HCT116 (cell line): Measurements from ENCODE around the gene UBE2R2. TPM values are rescaled to one million over a fixed set of nuclear protein-coding genes. Genes with fewer than 3 reads are reported as not detected.

Experiments
- ATAC-seq: fragments of 200-7000 bp; cut with Tn5 transposase; 2 replicates; pipeline ENCODE4 v1.9.1; 2020; ENCODE audit warnings: mild to moderate bottlenecking, moderate library complexity
- BruUV-seq: library from RNA; stranded (reverse); fragments of 400-500 nt; replicated peaks from 2 replicates; lab custom pipeline; 2021; lab: Mats Ljungman, UMichigan
- CTCF ChIA-PET: fragments of 300-600 bp; sonication (Branson Sonifier 250); formaldehyde crosslinking; loops from one replicate; lab custom pipeline; 2021; ENCODE audit warnings: antibody characterized with exemption; lab: Charles Lee
- POLR2A ChIA-PET: fragments of 300-600, 350-600 bp; sonication (Branson Sonifier 250); formaldehyde crosslinking; loops from one replicate; lab custom pipeline; 2021; ENCODE audit warnings: antibody characterized with exemption; lab: Charles Lee
- RAD21 ChIA-PET, 2 experiments: fragments of 300-600 bp; sonication (Branson Sonifier 250); formaldehyde crosslinking; loops; one replicate each; lab custom pipeline; 2023; ENCODE audit warnings: low total read pairs in 2 of 2; ENCODE audit not compliant: uncharacterized antibody in 2 of 2, unreplicated experiment in 2 of 2, low non-redundant PET in 1 of 2; lab: Charles Lee
- DNase-seq: peaks from one replicate; pipeline ENCODE4 v3.0.0-alpha.2; 2010; ENCODE audit warnings: low read depth, low spot score
- H2AFZ ChIP-seq: fragments of 200-600 bp; shearing (Covaris generic), sonication (generic); 2 replicates; pipeline ENCODE4 v1.6.1; 2017; ENCODE audit warnings: low read depth, mixed run types, mixed read lengths, antibody characterized with exemption, low read length; ENCODE audit not compliant: poor library complexity, severe bottlenecking
- H3K27ac ChIP-seq: 2 replicates; pipeline ENCODE4 v1.5.1; 2012; ENCODE audit warnings: low read depth, low read length
- H3K27me3 ChIP-seq: fragments of 200-600 bp; sonication (generic); 2 replicates; pipeline ENCODE4 v1.6.1; 2016; ENCODE audit warnings: mixed run types, low read length, mixed read lengths; ENCODE audit not compliant: insufficient read depth
- H3K36me3 ChIP-seq, 2 experiments: fragments of 200-500 bp in 1 of 2; fragments of 200-600 bp in 1 of 2; sonication (Bioruptor generic) in 1 of 2; sonication (generic) in 1 of 2; 2 replicates each; pipeline versions ENCODE4 v1.5.1 to v1.6.1; 2014 to 2016; ENCODE audit warnings: low read length in 2 of 2, inconsistent platforms in 1 of 2, mixed read lengths in 1 of 2, mixed run types in 1 of 2; ENCODE audit not compliant: insufficient read depth in 2 of 2, control insufficient read depth in 1 of 2
- H3K4me1 ChIP-seq, 2 experiments: fragments of 200-600 bp in 1 of 2; sonication (generic) in 1 of 2; 2 replicates each; pipeline versions ENCODE4 v1.5.1 to v1.6.1; 2012 to 2017; ENCODE audit warnings: low read length in 2 of 2, inconsistent platforms in 1 of 2, mild to moderate bottlenecking in 1 of 2, mixed read lengths in 1 of 2, mixed run types in 1 of 2, moderate library complexity in 1 of 2; ENCODE audit not compliant: insufficient read depth in 2 of 2, control insufficient read depth in 1 of 2
- H3K4me2 ChIP-seq: fragments of 200-600 bp; sonication (generic); 2 replicates; pipeline ENCODE4 v1.6.1; 2017; ENCODE audit warnings: mixed run types, low read length, mixed read lengths
- H3K4me3 ChIP-seq, 2 experiments: fragments of 200-600 bp in 1 of 2; sonication (generic) in 1 of 2; replicated peaks in 1 of 2; 2 replicates each; pipeline ENCODE4 v1.5.1; 2011 to 2016; ENCODE audit warnings: low read length in 2 of 2, control low read depth in 1 of 2, low read depth in 1 of 2, mild to moderate bottlenecking in 1 of 2, mixed read lengths in 1 of 2, mixed run types in 1 of 2
- H3K79me2 ChIP-seq: fragments of 200-600 bp; sonication (generic); 2 replicates; pipeline ENCODE4 v1.6.1; 2017; ENCODE audit warnings: mild to moderate bottlenecking, mixed run types, low read length, moderate library complexity, mixed read lengths; ENCODE audit not compliant: insufficient read depth
- H3K9ac ChIP-seq: fragments of 200-600 bp; sonication (generic); 2 replicates; pipeline ENCODE4 v1.6.1; 2016; ENCODE audit warnings: low read length, mixed read lengths
- H3K9me2 ChIP-seq: fragments of 200-600 bp; sonication (generic), shearing (Covaris generic); 2 replicates; pipeline ENCODE4 v1.6.1; 2017; ENCODE audit warnings: mixed run types, mild to moderate bottlenecking, moderate library complexity; ENCODE audit not compliant: insufficient read depth
- H3K9me3 ChIP-seq, 2 experiments: fragments of 200-500 bp in 1 of 2; fragments of 200-600 bp in 1 of 2; sonication (Bioruptor generic) in 1 of 2; sonication (generic) in 1 of 2; 2 replicates each; pipeline ENCODE4 v1.6.1; 2014 to 2017; ENCODE audit warnings: low read length in 2 of 2, mixed read lengths in 2 of 2, inconsistent platforms in 1 of 2, low read depth in 1 of 2, mild to moderate bottlenecking in 1 of 2, mixed run types in 1 of 2, moderate library complexity in 1 of 2; ENCODE audit not compliant: control insufficient read depth in 1 of 2, insufficient read depth in 1 of 2
- H4K20me1 ChIP-seq: fragments of 200-600 bp; sonication (generic), shearing (Covaris generic); 2 replicates; pipeline ENCODE4 v1.6.1; 2017; ENCODE audit warnings: mixed run types, mild to moderate bottlenecking, moderate library complexity; ENCODE audit not compliant: insufficient read depth
- CBX3 ChIP-seq: IDR thresholded peaks from 2 replicates; pipeline ENCODE4 v1.6.1; 2012; ENCODE audit warnings: low read depth
- CEBPB ChIP-seq: IDR thresholded peaks from 2 replicates; pipeline ENCODE4 v1.6.1; 2012; ENCODE audit warnings: low read depth
- EGR1 ChIP-seq: IDR thresholded peaks from 2 replicates; pipeline ENCODE4 v1.6.1; 2012; ENCODE audit warnings: low read depth
- ELF1 ChIP-seq: IDR thresholded peaks from 2 replicates; pipeline ENCODE4 v1.6.1; 2012; ENCODE audit warnings: low read depth, borderline replicate concordance
- EZH2 ChIP-seq: fragments of 200-600 bp; sonication (generic); IDR thresholded peaks from 2 replicates; pipeline ENCODE4 v1.6.1; 2017; ENCODE audit warnings: antibody characterized with exemption, mixed run types
- EZH2phosphoT487 ChIP-seq: fragments of 200-600 bp; IDR thresholded peaks from 2 replicates; pipeline ENCODE4 v1.6.1; 2018; ENCODE audit warnings: antibody characterized with exemption, borderline replicate concordance
- FOSL1 ChIP-seq: IDR thresholded peaks from 2 replicates; pipeline ENCODE4 v1.6.1; 2012; ENCODE audit warnings: low read depth
- JUND ChIP-seq: IDR thresholded peaks from 2 replicates; pipeline ENCODE4 v1.6.1; 2012
- POLR2A ChIP-seq: IDR thresholded peaks from 2 replicates; pipeline ENCODE4 v1.7.0; 2011; ENCODE audit warnings: borderline replicate concordance; ENCODE audit not compliant: insufficient read depth, insufficient read length; ENCODE audit errors: extremely low read depth
- SP1 ChIP-seq: IDR thresholded peaks from 2 replicates; pipeline ENCODE4 v1.6.1; 2012; ENCODE audit warnings: low read depth
- SRF ChIP-seq: IDR thresholded peaks from 2 replicates; pipeline ENCODE4 v1.6.1; 2012; ENCODE audit warnings: low read depth
- TCF7L2 ChIP-seq: IDR thresholded peaks from 2 replicates; pipeline ENCODE4 v1.7.0; 2011; ENCODE audit warnings: borderline replicate concordance, inconsistent platforms; ENCODE audit not compliant: insufficient read depth, insufficient read length; ENCODE audit errors: extremely low read depth
- YY1 ChIP-seq: IDR thresholded peaks from 2 replicates; pipeline ENCODE4 v1.6.1; 2011; ENCODE audit warnings: low read length, low read depth, moderate library complexity, mild to moderate bottlenecking; ENCODE audit not compliant: insufficient replicate concordance; ENCODE audit errors: extremely low read depth
- ZNF274 ChIP-seq: fragments of 200-500 bp; sonication (Bioruptor generic); IDR thresholded peaks from 2 replicates; pipeline ENCODE4 v1.6.1; 2014; ENCODE audit warnings: mild to moderate bottlenecking, low read depth, low read length, inconsistent platforms
- intact Hi-C: fragments of 100-400 bp; cut with micrococcal nuclease; formaldehyde crosslinking; loops from 2 replicates; pipeline ENCODE4 v1.10.0; 2022
- total RNA-seq: library from RNA; stranded (reverse); gene quantifications from one replicate; pipeline ENCODE4 v1.2.1, GENCODE V29; 2021; ENCODE audit not compliant: unreplicated experiment
- TF ChIP-seq, protein P1 (sequence below): IDR thresholded peaks from 2 replicates; pipeline ENCODE4 v1.6.1; 2012
- TF ChIP-seq, protein P2 (sequence below): IDR thresholded peaks from 2 replicates; pipeline ENCODE4 v1.6.1; 2011; ENCODE audit warnings: mild to moderate bottlenecking, low read length, moderate library complexity; ENCODE audit not compliant: insufficient replicate concordance; ENCODE audit errors: extremely low read depth
- TF ChIP-seq, protein P3 (sequence below): IDR thresholded peaks from 2 replicates; pipeline ENCODE4 v1.6.1; 2012
- TF ChIP-seq, protein P4 (sequence below), 3 experiments: fragments of 200-600 bp in 1 of 3; sonication (generic) in 1 of 3; IDR thresholded peaks in 2 of 3; conservative IDR thresholded peaks in 1 of 3; 2 replicates each; pipeline ENCODE4 v1.5.1; 2012 to 2017; ENCODE audit warnings: low read depth in 2 of 3, low read length in 2 of 3, antibody characterized with exemption in 1 of 3, borderline replicate concordance in 1 of 3, control low read depth in 1 of 3, mild to moderate bottlenecking in 1 of 3, mixed read lengths in 1 of 3, mixed run types in 1 of 3, moderate library complexity in 1 of 3; ENCODE audit not compliant: insufficient read depth in 1 of 3

Gene UBE2R2
- total RNA-seq, 1 experiment from 2014 or later = 47.0 TPM

- ChIA-PET POLR2A (no interaction called here), RAD21 (no interaction called here), CTCF (interaction anchor here (1.6 kb wide), 1 partner anchor 31 kb away, joined by 3 read pairs; no protein-coding TSS in a partner anchor)
- Histone ChIP-seq H3K4me3 (no peak overlapping the region), H3K27ac (no peak overlapping the region), H3K9me3 (no peaks in the 10 kb centered on the region), H3K79me2 (peaks cover 86% of the 10 kb centered on the region), H3K9me2 (no peaks in the 10 kb centered on the region), H3K4me1 (no peaks in the 10 kb centered on the region), H3K27me3 (no peaks in the 10 kb centered on the region), H2AFZ (no peak overlapping the region), H3K4me2 (no peak overlapping the region), H4K20me1 (peaks cover 19% of the 10 kb centered on the region), H3K9ac (no peak overlapping the region), H3K36me3 (peaks cover 0 to 2% of the 10 kb centered on the region in 2 experiments; a peak in 1 of 4 replicates)
- TF ChIP-seq, protein P1, sequence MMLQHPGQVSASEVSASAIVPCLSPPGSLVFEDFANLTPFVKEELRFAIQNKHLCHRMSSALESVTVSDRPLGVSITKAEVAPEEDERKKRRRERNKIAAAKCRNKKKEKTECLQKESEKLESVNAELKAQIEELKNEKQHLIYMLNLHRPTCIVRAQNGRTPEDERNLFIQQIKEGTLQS = no peak
- TF ChIP-seq EZH2 = no peak
- no peak for TF ChIP-seq SP1
- TF ChIP-seq, protein P2, sequence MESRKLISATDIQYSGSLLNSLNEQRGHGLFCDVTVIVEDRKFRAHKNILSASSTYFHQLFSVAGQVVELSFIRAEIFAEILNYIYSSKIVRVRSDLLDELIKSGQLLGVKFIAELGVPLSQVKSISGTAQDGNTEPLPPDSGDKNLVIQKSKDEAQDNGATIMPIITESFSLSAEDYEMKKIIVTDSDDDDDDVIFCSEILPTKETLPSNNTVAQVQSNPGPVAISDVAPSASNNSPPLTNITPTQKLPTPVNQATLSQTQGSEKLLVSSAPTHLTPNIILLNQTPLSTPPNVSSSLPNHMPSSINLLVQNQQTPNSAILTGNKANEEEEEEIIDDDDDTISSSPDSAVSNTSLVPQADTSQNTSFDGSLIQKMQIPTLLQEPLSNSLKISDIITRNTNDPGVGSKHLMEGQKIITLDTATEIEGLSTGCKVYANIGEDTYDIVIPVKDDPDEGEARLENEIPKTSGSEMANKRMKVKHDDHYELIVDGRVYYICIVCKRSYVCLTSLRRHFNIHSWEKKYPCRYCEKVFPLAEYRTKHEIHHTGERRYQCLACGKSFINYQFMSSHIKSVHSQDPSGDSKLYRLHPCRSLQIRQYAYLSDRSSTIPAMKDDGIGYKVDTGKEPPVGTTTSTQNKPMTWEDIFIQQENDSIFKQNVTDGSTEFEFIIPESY = no peak
- TF ChIP-seq, protein P3, sequence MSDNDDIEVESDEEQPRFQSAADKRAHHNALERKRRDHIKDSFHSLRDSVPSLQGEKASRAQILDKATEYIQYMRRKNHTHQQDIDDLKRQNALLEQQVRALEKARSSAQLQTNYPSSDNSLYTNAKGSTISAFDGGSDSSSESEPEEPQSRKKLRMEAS = no peak
- TF ChIP-seq YY1 = no peak
- no peak for TF ChIP-seq POLR2A
- no peak for TF ChIP-seq ZNF274
- no peak for TF ChIP-seq EGR1
- TF ChIP-seq CEBPB = no peak
- no peak for TF ChIP-seq ELF1
- no peak for TF ChIP-seq CBX3
- TF ChIP-seq, protein P4, sequence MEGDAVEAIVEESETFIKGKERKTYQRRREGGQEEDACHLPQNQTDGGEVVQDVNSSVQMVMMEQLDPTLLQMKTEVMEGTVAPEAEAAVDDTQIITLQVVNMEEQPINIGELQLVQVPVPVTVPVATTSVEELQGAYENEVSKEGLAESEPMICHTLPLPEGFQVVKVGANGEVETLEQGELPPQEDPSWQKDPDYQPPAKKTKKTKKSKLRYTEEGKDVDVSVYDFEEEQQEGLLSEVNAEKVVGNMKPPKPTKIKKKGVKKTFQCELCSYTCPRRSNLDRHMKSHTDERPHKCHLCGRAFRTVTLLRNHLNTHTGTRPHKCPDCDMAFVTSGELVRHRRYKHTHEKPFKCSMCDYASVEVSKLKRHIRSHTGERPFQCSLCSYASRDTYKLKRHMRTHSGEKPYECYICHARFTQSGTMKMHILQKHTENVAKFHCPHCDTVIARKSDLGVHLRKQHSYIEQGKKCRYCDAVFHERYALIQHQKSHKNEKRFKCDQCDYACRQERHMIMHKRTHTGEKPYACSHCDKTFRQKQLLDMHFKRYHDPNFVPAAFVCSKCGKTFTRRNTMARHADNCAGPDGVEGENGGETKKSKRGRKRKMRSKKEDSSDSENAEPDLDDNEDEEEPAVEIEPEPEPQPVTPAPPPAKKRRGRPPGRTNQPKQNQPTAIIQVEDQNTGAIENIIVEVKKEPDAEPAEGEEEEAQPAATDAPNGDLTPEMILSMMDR (IDR thresholded peaks at IDR 0.05 in 2 of 3, conservative IDR thresholded peaks at IDR 0.05 in 1 of 3; ENCODE audit: borderline replicate concordance in 1 of 3, insufficient read depth in 1 of 3, low read depth in 2 of 3, low read length in 2 of 3) = no peak
- TF ChIP-seq TCF7L2 = no peak
- TF ChIP-seq EZH2phosphoT487 = no peak
- no peak for TF ChIP-seq JUND
- TF ChIP-seq FOSL1 = no peak
- TF ChIP-seq SRF = no peak
- DNase-seq (no peak), ATAC-seq (no peak)
- intact Hi-C loops = no loop called here
- no TSS peak for BruUV-seq
These were observed 76.9 kb downstream of the UBE2R2 start for GRCh38 chr9:33893861-33894260.
